NOMO-1 treated with dmso at 0.1 percent for 144 hours (cell line): ENCODE data around the gene PEPD.

Experiments
- DNase-seq: peaks from one replicate; lab custom pipeline; 2025; ENCODE audit not compliant: unreplicated experiment; lab: John Stamatoyannopoulos, UW

PEPD gene

GRCh38 chr19:33339016-33339984, 182.3 kb downstream of the PEPD start:
- DNase-seq, result no peak
